Sigmoid colon (tissue), 7 donors: ENCODE results near the gene LPIN1. TPM values are rescaled to one million over a fixed set of nuclear protein-coding genes. Genes with fewer than 3 reads are reported as not detected.

Experiments used
- DNase-seq: peaks from one replicate; pipeline ENCODE4 v3.0.0-alpha.2; 2019
- H3K27ac ChIP-seq, 4 donors: fragments of 200-600 bp; sonication (generic); one replicate each; pipeline ENCODE4 v1.5.1; 2016 to 2019; ENCODE audit warnings: mild to moderate bottlenecking in 1 of 4
- H3K27me3 ChIP-seq, 3 donors: fragments of 200-600 bp; sonication (generic); one replicate each; pipeline ENCODE4 v1.5.1; 2019; ENCODE audit warnings: mild to moderate bottlenecking in 1 of 3
- H3K36me3 ChIP-seq, 4 donors: fragments of 200-600 bp; sonication (generic); one replicate each; pipeline ENCODE4 v1.5.1; 2016 to 2019
- H3K4me1 ChIP-seq, 4 donors: fragments of 200-600 bp; sonication (generic); one replicate each; pipeline ENCODE4 v1.5.1; 2017 to 2019
- H3K4me3 ChIP-seq, 4 donors: fragments of 200-600 bp; sonication (generic); one replicate each; pipeline ENCODE4 v1.5.1; 2017 to 2019; ENCODE audit warnings: mild to moderate bottlenecking in 2 of 4, moderate library complexity in 1 of 4
- H3K9me3 ChIP-seq, 4 donors: fragments of 200-600 bp in 3 of 4; sonication (generic) in 3 of 4; one replicate each; pipeline versions ENCODE4 v1.5.1 to v1.6.1; 2013 to 2019
- EP300 ChIP-seq, 4 donors: sonication (generic); formaldehyde crosslinking; IDR thresholded peaks; one replicate each; pipeline ENCODE4 v1.6.1; 2017; ENCODE audit warnings: antibody characterized with exemption in 4 of 4
- POLR2A ChIP-seq, 2 donors: fragments of 450-650 bp; IDR thresholded peaks; one replicate each; pipeline ENCODE4 v1.6.1; 2016; ENCODE audit warnings: antibody characterized with exemption in 2 of 2, mild to moderate bottlenecking in 2 of 2, moderate library complexity in 2 of 2
- POLR2AphosphoS5 ChIP-seq, 4 donors: sonication (generic); formaldehyde crosslinking; IDR thresholded peaks; one replicate each; pipeline ENCODE4 v1.6.1; 2017; ENCODE audit warnings: antibody characterized with exemption in 4 of 4
- WGBS, 2 donors: extraction: QIAGEN DNeasy Blood & Tissue Kit; methylation state at CpG; one replicate each; pipeline ENCODE4 v1.1.7; 2013; 5-methylcytosine and 5-hydroxymethylcytosine counted together
- intact Hi-C: fragments of 100-400 bp; cut with DNase I; formaldehyde crosslinking; loops from one replicate; pipeline ENCODE4 v1.15.1; 2023
- polyA plus RNA-seq, 3 donors: library from polyadenylated mRNA; stranded (reverse); fragments of 200-250 nt; gene quantifications; one replicate each; pipeline ENCODE4 v1.2.3, GENCODE V29; 2013
- total RNA-seq, 4 donors: library from RNA; depleted of rRNA; stranded (reverse); fragments of >200 nt; gene quantifications; one replicate each; pipeline ENCODE4 v1.1.0, GENCODE V29; 2016
- TF ChIP-seq, protein P1 (sequence below), 4 experiments: fragments of 450-650 bp in 3 of 4; fragments of 200-600 bp in 1 of 4; IDR thresholded peaks; one replicate each; pipeline ENCODE4 v1.5.1; 2016 to 2019; ENCODE audit warnings: antibody characterized with exemption in 4 of 4, mild to moderate bottlenecking in 3 of 4, moderate library complexity in 2 of 4
- donor health status: healthy with polysubstance abuse.
- donor health status: Bipolar disorder and iron deficiency.
- donor health status: healthy.

LPIN1 gene
- total and polyA plus RNA-seq, 7 donors = 4.2 to 37.4 (median 28.2) TPM

DNA sequence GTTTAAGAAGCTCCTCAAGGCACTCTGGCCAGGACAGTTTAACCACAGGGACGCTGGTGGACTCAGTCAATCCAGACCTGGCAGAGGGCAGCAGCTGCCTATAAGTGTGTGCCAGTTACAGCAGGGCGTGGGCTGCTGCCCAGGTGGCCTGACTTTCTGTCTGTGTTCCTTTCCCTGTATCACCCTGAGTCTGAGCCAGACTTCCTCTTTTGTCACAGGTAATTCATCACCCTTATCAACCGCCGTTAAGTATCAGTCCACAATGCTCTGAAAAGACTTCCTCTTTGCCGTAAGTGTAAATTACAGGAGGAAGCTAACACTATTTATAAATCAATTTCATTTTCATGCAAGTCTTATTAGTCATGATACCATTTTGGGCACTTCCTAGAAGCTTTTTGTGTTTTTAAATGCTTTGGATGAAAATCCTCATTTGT lies 7.0 kb downstream of the LPIN1 start:
- Histone ChIP-seq H3K27ac (peak overlapping the region; percentile 1 to 66 (median 42)), H3K4me3 (no peak overlapping the region), H3K27me3 (no peaks in the 10 kb centered on the region), H3K36me3 (no peaks in the 10 kb centered on the region), H3K4me1 (peaks cover 0 to 45% (median 31%) of the 10 kb centered on the region in 4 donors), H3K9me3 (no peaks in the 10 kb centered on the region)
- 5 to 18% methylated on average over 5 of the region's 5 CpGs for WGBS, 2 donors
- no peak for DNase-seq
- TF ChIP-seq POLR2A (IDR thresholded peaks at IDR 0.05) (no peak), POLR2AphosphoS5 (IDR thresholded peaks at IDR 0.05) (peak in 1 of 4 donors; percentile 11), EP300 (IDR thresholded peaks at IDR 0.05) (no peak)
- TF ChIP-seq, protein P1, sequence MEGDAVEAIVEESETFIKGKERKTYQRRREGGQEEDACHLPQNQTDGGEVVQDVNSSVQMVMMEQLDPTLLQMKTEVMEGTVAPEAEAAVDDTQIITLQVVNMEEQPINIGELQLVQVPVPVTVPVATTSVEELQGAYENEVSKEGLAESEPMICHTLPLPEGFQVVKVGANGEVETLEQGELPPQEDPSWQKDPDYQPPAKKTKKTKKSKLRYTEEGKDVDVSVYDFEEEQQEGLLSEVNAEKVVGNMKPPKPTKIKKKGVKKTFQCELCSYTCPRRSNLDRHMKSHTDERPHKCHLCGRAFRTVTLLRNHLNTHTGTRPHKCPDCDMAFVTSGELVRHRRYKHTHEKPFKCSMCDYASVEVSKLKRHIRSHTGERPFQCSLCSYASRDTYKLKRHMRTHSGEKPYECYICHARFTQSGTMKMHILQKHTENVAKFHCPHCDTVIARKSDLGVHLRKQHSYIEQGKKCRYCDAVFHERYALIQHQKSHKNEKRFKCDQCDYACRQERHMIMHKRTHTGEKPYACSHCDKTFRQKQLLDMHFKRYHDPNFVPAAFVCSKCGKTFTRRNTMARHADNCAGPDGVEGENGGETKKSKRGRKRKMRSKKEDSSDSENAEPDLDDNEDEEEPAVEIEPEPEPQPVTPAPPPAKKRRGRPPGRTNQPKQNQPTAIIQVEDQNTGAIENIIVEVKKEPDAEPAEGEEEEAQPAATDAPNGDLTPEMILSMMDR (IDR thresholded peaks at IDR 0.05) = no peak
- intact Hi-C loops = no loop called here

DNA sequence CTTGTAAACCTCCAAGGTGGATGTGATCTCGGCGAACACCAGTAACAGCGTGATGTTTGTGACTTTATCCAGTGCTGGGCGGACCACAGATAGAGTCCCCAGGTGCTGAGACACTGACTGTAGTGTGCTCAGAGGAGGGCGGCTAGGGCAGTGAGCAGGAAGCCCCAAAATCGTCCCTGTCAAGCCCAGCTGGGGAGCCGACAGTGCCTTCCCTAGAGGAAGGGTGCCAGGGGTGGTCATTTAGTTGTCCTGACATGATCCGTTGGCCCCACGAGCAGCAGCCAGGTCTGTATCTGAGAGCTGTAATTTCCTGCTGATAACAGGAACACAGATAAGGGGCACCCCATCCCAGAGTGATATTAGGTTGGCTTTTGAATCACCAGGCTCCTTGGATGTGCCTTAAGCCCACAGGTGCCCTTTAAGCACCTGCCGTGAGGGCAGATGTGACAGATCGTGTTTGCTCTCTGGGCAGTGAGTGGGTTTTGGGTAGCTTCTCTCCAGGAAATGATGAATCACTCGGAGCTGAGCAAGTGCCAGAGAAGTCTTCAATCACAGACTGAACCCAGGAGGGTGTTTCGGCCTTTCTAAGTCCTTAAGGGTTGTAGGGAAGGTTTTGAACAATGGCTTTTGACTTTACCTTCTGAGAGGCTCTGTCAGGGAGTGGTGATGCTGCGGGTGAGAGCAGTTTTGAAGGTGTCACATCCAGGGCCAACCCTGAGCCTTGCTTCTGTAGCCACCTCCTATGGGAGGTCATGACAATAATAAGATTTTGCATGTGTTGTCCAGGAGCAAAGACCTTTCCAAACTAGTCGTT lies 7.7 kb downstream of the LPIN1 start:
- Histone ChIP-seq H3K9me3 (no peaks in the 10 kb centered on the region), H3K4me1 (peaks cover 0 to 39% (median 28%) of the 10 kb centered on the region in 4 donors), H3K27me3 (no peaks in the 10 kb centered on the region), H3K36me3 (no peaks in the 10 kb centered on the region), H3K27ac (peak overlapping the region; percentile 1 to 66 (median 42)), H3K4me3 (no peak overlapping the region)
- intact Hi-C loops = no loop called here
- TF ChIP-seq, protein P1 (IDR thresholded peaks at IDR 0.05) = no peak
- TF ChIP-seq POLR2AphosphoS5 (IDR thresholded peaks at IDR 0.05) = no peak
- WGBS, 2 donors = 9 to 16% methylated on average over 15 of the region's 15 CpGs
- DNase-seq = no peak

DNA sequence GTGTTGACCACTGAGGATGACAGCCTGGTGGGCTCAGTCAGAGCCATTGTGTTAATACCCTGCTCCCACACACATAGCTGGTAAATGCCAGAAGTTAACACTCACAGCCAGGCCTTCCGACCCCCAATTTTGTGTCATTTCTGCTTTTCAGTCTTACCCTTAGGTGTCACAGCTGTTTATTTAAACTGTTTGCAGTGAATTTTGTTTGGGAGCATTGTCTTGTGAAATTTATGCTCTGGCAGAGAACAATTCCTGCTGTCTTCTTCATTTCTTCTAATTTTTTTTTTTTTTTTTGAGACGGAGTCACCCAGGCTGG lies 8.2 kb downstream of the LPIN1 start:
- H3K27me3 ChIP-seq = no peaks in the 10 kb centered on the region
- no peak for DNase-seq
- intact Hi-C loops = no loop called here

DNA sequence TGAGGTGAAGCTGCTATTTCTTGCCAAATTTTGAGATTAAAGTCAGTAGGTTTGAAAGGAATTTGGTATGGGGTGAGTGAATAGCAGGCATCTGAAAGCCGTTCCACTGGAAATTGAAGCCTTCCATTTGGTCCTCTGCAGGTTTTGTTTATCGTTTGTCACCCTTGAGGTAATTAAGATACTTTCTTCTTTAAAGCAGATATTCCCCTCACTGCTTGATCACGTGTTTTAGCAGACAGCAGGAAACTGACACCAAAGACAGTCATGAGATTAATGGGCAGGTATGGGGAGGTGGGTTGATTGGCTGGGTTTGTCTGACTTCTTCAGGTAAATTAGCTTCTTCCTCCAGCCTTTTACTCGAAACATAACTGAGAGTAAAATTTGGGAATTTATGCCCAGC lies 10.7 kb downstream of the LPIN1 start:
- Histone ChIP-seq H3K4me1 (peaks cover 0 to 22% (median 21%) of the 10 kb centered on the region in 4 donors), H3K9me3 (no peaks in the 10 kb centered on the region), H3K4me3 (no peak overlapping the region), H3K27me3 (no peaks in the 10 kb centered on the region), H3K27ac (no peak overlapping the region), H3K36me3 (no peaks in the 10 kb centered on the region)
- DNase-seq = no peak
- intact Hi-C loops = no loop called here
- WGBS, 2 donors = 59 to 87% methylated on average over 4 of the region's 4 CpGs
- TF ChIP-seq POLR2AphosphoS5 (IDR thresholded peaks at IDR 0.05) (no peak), POLR2A (IDR thresholded peaks at IDR 0.05) (no peak), EP300 (IDR thresholded peaks at IDR 0.05) (no peak)
- TF ChIP-seq, protein P1 (IDR thresholded peaks at IDR 0.05) = no peak

More for the DNA sequence above, 8.2 kb downstream of the LPIN1 start:
- TF ChIP-seq, protein P1 (IDR thresholded peaks at IDR 0.05) = no peak
- TF ChIP-seq POLR2AphosphoS5 (IDR thresholded peaks at IDR 0.05) = no peak
- no peak for TF ChIP-seq POLR2A (IDR thresholded peaks at IDR 0.05)
- TF ChIP-seq EP300 (IDR thresholded peaks at IDR 0.05) = no peak
- Histone ChIP-seq H3K9me3 (no peaks in the 10 kb centered on the region), H3K4me1 (peaks cover 0 to 35% (median 25%) of the 10 kb centered on the region in 4 donors), H3K36me3 (no peaks in the 10 kb centered on the region), H3K27ac (peak overlapping the region in 1 of 4 donors; percentile 66), H3K4me3 (no peak overlapping the region)
- 43 to 83% methylated on average over 2 of the region's 2 CpGs for WGBS, 2 donors
